GM18498 (cell line): ENCODE measurements around the gene HDAC10.

Experiments used
- ATAC-seq: cut with Tn5 transposase; IDR thresholded peaks from one replicate; pipeline ENCODE4 v1.9.1; 2021; ENCODE audit warnings: mild to moderate bottlenecking, moderate library complexity; ENCODE audit not compliant: unreplicated experiment

The HDAC10 gene

DNA sequence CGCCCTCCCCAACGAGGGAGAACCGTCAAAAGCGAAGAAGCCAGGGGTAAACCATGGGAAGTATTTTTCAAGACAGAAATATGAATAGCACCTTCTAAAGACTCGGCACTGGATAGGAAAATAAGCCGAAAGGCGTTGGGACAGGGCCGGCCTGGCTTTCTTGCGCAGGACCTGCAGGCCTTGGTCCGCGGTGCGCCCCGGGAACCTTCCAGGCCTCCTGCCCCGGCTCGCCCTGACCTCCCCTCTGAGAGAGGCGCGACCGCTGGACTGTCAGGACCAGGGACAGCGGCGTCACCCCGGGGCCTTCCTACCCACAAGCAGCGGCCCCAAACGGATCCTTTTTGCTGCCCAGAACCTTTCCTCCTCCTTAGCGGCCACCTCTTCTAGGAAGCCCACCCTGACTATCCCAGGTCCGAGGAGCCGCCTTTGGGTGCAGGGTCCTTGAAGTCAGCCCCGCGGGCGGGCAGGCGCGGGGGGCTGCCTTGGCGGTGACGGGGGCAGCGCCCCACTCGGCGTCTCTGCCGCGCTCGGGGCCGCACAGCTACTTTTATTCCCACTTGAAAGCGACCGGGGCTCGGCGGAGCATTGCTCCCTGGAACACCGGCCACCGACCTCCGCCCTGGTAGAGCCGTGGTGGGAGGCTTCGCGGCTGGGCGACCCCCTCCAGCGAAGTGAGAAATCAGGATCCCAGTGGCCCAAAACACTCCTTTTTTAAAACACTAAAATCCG lies 19.8 kb upstream of the HDAC10 start:
- ATAC-seq = no peak

DNA sequence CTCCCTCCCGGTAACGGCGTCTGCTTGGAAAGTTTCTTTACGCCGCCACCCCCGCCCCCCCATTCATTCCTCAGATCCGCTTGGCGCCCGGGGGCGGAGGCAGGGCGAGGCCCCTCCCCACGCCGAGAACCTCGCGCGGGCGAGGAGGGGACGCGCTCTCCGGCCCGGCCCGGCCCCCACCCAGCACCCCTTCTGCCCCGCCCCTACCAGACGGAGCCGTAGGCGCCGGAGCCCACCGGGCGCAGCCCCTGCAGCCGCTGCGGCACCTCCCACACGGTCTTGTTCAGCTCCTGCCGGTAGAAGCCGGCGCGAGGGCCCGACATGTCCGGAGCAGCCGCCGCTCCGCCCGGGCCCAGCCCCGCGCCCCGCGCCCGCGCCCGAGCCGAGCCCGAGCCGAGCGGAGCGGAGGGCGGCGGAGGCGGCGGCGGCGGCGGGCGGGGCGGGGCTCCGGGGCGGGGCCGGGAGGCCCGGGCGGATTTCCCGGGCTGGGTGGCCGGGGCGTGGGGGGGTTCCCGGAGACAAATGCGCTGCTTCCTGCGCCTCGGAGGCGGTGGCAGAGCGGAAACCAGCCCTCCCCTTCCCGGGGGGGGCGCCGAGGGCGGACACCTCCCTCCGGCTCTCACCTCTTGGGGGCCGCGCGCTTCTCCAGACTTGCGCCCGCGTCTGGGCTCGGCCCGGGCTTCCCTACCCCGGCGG lies 19.1 kb upstream of the HDAC10 start, which contains the start of gene MAPK11:
MAPK11 (minus strand) TSS at position 411 of the 696 bp plus-strand sequence; CDS start at position 323, 88 bp downstream.
- ATAC-seq = peak; percentile 47

- ATAC-seq = peak; percentile 5
These were observed 18.5 kb upstream of the HDAC10 start for GRCh38 chr22:50269573-50269969.

DNA sequence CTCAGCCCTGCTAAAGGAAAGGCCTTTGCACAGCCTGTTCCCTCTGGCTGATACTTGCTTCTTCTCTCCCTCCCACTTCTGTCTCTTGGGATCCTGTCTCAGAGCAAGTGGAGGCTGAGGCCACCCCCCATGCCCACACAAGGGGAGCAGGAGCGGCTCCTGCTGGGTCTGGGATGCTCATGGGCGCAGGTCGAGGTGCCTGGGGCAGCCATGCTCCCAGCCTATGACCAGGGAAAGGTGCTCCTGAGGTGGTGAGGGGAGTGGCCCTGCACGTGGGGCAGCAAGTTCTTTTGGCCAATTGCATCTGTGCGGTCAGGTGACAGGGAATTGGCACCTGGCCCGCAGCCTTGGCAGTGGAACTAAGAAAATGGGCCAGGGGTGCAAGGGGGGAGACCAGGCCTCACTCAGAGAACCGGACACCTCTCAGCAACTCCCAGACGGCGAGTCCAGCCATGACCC lies 17.6 kb upstream of the HDAC10 start:
- no peak for ATAC-seq

DNA sequence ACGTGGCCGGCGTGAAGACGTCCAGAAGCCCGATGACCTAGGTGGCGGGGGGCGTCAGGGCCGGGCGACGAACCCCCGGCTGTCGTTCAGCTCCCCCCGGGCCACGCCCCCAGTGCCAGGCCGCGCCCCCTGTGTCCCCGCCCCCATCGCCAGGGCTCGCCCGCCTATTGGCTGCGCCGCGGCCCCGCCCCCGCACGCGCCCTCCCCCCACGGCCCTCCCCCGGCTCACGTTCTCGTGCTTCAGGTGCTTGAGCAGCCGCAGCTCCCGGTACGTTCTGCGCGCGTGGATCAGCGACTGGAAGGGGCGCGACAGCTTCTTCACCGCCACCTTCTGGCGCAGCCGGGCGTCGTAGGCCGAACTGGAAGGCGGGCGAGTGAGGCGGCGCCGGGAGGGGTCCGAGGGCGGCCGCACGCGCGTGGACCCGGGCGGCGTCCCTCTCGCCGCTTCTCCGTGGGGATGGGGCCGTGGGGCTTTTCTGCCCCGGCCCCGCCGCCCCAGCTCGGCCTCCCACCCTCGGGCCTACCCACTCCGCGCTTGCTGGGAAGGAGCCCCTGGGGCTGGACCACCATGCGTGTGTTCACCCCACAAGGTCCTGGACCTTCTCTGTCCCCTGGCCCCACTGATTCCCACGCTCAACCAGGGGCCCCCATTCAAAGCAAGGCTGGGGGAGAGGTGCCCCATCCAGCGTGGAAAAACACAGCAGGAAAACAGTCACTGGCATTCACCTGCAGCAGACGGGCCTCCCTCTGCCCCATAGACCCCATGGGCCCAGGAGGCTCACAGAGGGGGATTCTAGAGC lies 16.7 kb upstream of the HDAC10 start:
- no peak for ATAC-seq

GRCh38 chr22:50266994-50267393 lies 15.9 kb upstream of the HDAC10 start:
- ATAC-seq = no peak

GRCh38 chr22:50264946-50265669 lies 14.0 kb upstream of the HDAC10 start:
- no peak for ATAC-seq

DNA sequence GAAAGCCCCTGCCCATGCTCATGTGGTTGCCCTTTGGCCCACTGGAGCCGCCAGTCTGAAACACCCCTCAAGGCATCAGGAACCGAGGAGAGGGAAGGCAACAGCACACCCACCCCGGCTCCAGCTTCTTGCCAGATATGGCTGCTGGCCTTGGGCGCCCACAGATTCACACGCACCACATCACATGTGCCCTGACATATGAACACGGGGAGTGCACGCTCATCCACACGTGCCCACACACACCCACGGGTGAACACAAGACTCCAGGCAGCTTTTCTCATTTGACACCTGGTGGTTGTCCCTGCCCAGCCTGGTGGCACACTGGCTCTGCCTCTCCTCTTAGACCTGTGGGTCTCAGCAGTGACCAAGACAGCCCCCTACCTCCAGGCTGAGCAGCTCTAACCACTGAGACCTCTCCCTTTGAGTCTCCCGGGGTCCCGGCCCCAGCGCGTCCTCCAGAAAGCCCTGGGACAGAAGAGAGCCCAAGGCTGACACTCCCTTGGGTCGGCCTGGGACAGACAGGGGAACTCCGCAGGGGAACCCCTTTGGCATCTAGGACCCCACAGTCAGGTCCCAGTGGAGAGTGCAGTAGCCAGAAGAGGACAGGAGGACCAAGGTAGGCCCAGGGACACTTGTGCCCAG lies 13.2 kb upstream of the HDAC10 start:
- ATAC-seq = no peak

GRCh38 chr22:50262973-50263617 lies 12.0 kb upstream of the HDAC10 start:
- ATAC-seq = no peak

- ATAC-seq = no peak
These were observed 11.4 kb upstream of the HDAC10 start for GRCh38 chr22:50262460-50262911.

GRCh38 chr22:50261615-50262459 lies 10.8 kb upstream of the HDAC10 start, which contains the start of gene MAPK12:
Gene MAPK12 (minus strand): TSS chr22:50261683. CDS start chr22:50261509, 174 bp downstream.
- no peak for ATAC-seq

DNA sequence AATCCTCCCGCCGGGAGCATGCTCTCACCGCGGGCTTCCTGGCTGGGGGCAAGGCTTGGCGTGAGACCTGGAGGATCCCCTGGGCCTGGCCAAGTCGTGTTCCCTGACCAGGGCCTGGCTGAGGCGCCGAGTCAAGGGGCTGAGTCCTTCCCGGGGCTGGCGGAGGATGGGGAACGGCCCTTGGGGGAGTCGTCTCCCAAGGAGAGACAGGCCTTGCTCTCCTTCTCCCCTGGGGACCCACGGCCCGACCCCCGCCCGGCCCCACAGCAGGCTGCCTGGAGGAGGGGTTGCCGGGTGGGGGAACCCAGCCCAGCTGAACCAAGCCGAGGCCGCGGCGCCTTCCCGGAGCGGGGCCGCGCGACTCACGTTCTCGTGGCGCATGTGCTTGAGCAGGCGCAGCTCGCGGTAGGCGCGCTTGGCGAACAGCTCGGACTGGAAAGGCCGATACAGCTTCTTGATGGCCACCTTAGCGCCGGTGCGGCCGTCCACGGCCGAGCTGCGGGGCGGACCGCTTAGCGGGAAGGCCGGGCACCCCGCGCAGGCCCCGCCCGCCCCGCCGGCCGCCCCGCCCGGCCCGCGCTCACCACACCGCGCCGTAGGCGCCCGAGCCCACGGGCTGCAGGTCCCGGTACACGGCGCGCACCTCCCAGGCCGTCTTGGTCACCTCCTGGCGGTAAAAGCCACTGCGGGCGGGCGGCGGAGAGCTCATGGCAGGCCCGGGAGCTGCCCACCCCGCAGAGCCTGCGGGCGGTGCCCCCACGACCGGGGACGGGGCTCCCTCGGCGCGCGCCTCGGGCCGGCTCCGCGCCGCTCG lies 9.9 kb upstream of the HDAC10 start:
- no peak for ATAC-seq

DNA sequence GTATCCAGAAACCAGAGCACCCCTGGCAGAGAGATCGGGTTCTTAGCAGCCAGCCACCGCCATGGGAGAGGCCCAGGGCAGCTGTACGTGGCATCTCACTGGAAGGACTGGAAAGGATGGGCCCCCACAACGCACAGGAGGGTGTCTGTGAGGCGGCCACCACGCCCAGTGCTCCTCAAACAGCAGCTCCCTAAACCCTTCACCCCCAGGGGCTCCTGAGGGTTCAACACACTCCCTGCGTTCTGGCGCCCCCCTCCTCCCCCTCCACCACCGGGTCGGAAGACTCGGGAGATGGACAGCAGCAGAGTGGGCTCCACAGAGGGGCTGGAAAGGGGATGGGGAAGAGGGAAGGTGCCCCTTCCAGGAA lies 9.4 kb upstream of the HDAC10 start:
- ATAC-seq = no peak

DNA sequence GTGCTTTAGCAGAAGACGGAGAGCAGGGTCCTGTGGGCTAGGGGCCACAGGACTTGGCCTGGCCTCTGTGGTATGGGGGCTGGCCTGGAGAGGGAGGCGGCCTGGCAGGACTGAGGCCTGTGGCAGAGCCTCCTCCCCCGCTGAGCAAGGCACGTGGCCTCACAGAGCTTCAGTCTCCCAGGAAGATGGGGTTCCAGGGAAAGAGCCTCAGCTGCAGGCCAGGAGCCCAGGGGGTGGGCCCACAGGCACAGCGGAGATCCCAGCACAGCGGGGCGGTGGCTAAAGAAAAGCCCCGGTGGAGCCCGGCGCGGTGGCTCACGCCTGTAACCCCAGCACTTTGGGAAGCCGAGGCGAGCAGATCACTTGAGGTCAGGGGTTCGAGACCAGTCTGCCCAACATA lies 8.2 kb upstream of the HDAC10 start:
- ATAC-seq = no peak

DNA sequence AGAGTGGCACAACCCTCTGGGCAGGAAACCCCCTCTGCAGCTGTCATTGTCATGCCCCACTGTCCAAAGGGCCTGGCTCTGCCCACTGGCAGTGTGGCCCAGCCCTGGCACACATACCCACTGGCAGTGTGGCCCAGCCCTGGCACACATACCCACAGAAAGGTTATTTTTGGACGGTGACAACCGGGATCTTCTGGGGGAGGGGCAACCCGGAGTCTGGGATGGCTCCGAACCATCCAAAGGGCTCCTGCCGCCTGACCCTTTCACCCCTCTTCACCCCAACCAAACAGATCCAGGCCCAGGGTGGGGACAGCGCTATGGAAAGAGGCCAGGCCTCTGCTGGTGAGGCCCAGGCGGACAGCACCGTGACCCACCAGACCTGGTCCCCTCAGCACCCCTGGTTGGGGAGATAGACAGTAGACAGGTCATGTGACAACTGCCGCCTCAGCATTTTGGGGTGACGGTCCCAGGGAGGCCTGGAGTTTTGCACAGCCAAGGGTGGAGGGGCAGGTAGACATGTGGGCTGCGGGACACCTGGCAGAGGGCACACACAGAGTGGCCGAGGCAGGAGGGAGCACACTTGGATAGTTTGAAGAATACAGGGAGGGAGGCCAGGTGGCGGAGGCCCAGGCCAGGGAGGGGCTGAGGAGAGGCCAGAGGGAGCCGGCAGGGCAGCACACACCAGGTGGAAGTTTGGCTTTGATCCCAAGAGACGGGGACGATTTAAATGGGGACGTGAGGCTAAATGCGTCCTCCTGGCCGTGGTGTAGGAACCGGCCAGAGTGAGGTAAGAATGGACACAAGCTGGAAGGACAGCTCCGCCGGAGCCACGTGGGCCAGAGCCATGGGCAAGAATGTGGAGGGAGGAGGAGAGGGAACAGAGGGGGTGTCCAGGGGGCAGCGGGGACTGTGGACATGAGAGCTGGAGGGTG lies 7.6 kb upstream of the HDAC10 start:
- ATAC-seq = no peak

GRCh38 chr22:50257451-50258360 lies 6.6 kb upstream of the HDAC10 start:
- no peak for ATAC-seq
